Measurements from ENCODE around the gene RAI14. TPM values are rescaled to one million over a fixed set of nuclear protein-coding genes. Genes with fewer than 3 reads are reported as not detected.
A peak's percentile ranks its signal among the peaks of the same experiment; 100 is the strongest.

Gene RAI14
- total RNA-seq, 1 donor from 2014 or later: 260 TPM

GRCh38 chr5:34684281-34684979 is 28.3 kb downstream of the RAI14 start:
- no peak for TF ChIP-seq CTCF (IDR thresholded peaks at IDR 0.05)
- no peak for DNase-seq (ENCODE audit: low spot score)
- peaks cover 2% of the 10 kb centered on the region for H3K36me3 Mint-ChIP-seq (ENCODE audit: low read depth)
- no peaks in the 10 kb centered on the region for H3K27me3 Mint-ChIP-seq (ENCODE audit: low read depth)
- H3K4me1 Mint-ChIP-seq (ENCODE audit: low read depth): peaks cover 79% of the 10 kb centered on the region
- H3K4me3 Mint-ChIP-seq (ENCODE audit: unreplicated experiment): no peak overlapping the region
- peak overlapping the region; percentile 83 for H3K27ac Mint-ChIP-seq (ENCODE audit: unreplicated experiment)
- no peaks in the 10 kb centered on the region for H3K9me3 Mint-ChIP-seq (ENCODE audit: low read depth)

- DNase-seq (ENCODE audit: low spot score): no peak
- peak overlapping the region; percentile 83 for H3K27ac Mint-ChIP-seq (ENCODE audit: unreplicated experiment)
- no peak for TF ChIP-seq CTCF (IDR thresholded peaks at IDR 0.05)
- peaks cover 4% of the 10 kb centered on the region for H3K36me3 Mint-ChIP-seq (ENCODE audit: low read depth)
- H3K9me3 Mint-ChIP-seq (ENCODE audit: low read depth): no peaks in the 10 kb centered on the region
- H3K27me3 Mint-ChIP-seq (ENCODE audit: low read depth): no peaks in the 10 kb centered on the region
- H3K4me1 Mint-ChIP-seq (ENCODE audit: low read depth): peaks cover 82% of the 10 kb centered on the region
- H3K4me3 Mint-ChIP-seq (ENCODE audit: unreplicated experiment): no peak overlapping the region
These were observed 28.8 kb downstream of the RAI14 start for GRCh38 chr5:34684980-34685352.

- no peak for DNase-seq (ENCODE audit: low spot score)
- Mint-ChIP-seq H3K36me3 (ENCODE audit: low read depth) (peaks cover 9% of the 10 kb centered on the region), H3K4me3 (ENCODE audit: unreplicated experiment) (peak overlapping the region; percentile 3)
These were observed 29.5 kb downstream of the RAI14 start for GRCh38 chr5:34685485-34686165.

GRCh38 chr5:34686762-34687268 is 30.7 kb downstream of the RAI14 start:
- Mint-ChIP-seq H3K4me1 (ENCODE audit: low read depth) (peaks cover 89% of the 10 kb centered on the region), H3K9me3 (ENCODE audit: low read depth) (no peaks in the 10 kb centered on the region), H3K27me3 (ENCODE audit: low read depth) (no peaks in the 10 kb centered on the region), H3K36me3 (ENCODE audit: low read depth) (peaks cover 9% of the 10 kb centered on the region), H3K27ac (ENCODE audit: unreplicated experiment) (peak overlapping the region; percentile 89), H3K4me3 (ENCODE audit: unreplicated experiment) (peak overlapping the region; percentile 13)
- peak; percentile 51 for TF ChIP-seq CTCF (IDR thresholded peaks at IDR 0.05)
- DNase-seq (ENCODE audit: low spot score): no peak

More at GRCh38 chr5:34685485-34686165, 29.5 kb downstream of the RAI14 start:
- Mint-ChIP-seq H3K27me3 (ENCODE audit: low read depth) (no peaks in the 10 kb centered on the region), H3K9me3 (ENCODE audit: low read depth) (no peaks in the 10 kb centered on the region), H3K27ac (ENCODE audit: unreplicated experiment) (peak overlapping the region; percentile 83), H3K4me1 (ENCODE audit: low read depth) (peaks cover 88% of the 10 kb centered on the region)
- TF ChIP-seq CTCF (IDR thresholded peaks at IDR 0.05): no peak

- TF ChIP-seq CTCF (IDR thresholded peaks at IDR 0.05): no peak
- Mint-ChIP-seq H3K27me3 (ENCODE audit: low read depth) (no peaks in the 10 kb centered on the region), H3K4me1 (ENCODE audit: low read depth) (peaks cover 91% of the 10 kb centered on the region), H3K9me3 (ENCODE audit: low read depth) (no peaks in the 10 kb centered on the region), H3K36me3 (ENCODE audit: low read depth) (peaks cover 9% of the 10 kb centered on the region), H3K27ac (ENCODE audit: unreplicated experiment) (peak overlapping the region; percentile 89), H3K4me3 (ENCODE audit: unreplicated experiment) (no peak overlapping the region)
- no peak for DNase-seq (ENCODE audit: low spot score)
These were observed 31.3 kb downstream of the RAI14 start for GRCh38 chr5:34687269-34688011.
